ENCODE measurements around the gene BTNL8. TPM values are rescaled to one million over a fixed set of nuclear protein-coding genes. Genes with fewer than 3 reads are reported as not detected.

The BTNL8 gene
- total and polyA plus RNA-seq, 2 experiments from 2014 or later, result not detected

DNA sequence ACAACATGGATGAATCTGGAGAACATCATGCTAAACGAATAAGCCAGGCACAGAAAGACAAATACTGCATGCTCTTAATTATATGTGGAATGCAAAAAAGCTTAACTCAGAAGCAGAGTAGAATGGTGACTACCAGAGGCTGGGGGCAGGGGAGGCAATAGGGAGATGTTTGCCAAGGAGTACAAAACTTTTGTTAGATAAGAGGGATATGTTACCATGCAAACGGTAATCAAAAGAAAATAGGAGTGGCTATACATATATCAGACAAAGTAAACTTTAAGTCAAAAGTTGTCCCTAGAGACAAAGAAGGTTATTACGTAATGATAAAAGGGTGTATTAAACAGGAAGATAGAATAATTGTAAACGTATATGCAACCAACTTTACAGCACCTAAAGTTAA is 71.9 kb downstream of the BTNL8 start:
- no peaks in the 10 kb centered on the region for H3K79me2 ChIP-seq (ENCODE audit: insufficient read depth)
- H4K20me1 ChIP-seq (ENCODE audit: insufficient read depth), result no peaks in the 10 kb centered on the region
- H3K9me3 ChIP-seq (ENCODE audit: low read depth), result no peaks in the 10 kb centered on the region
- no CpG with 5 or more reads among the region's 4 CpGs for WGBS, 2 experiments (ENCODE audit: low coverage in 1 of 2, low lambda C conversion rate in 2 of 2, missing lambda C conversion rate in 2 of 2)
- H3K9me2 ChIP-seq (ENCODE audit: insufficient read depth), result no peaks in the 10 kb centered on the region
- no peaks in the 10 kb centered on the region for H3K27me3 ChIP-seq (replicated peaks; ENCODE audit: insufficient read depth)
- no peaks in the 10 kb centered on the region for H3K36me3 ChIP-seq (ENCODE audit: low read depth)
- in situ Hi-C loops (cut with MboI), result no loop called here
- no peak overlapping the region for H2AFZ ChIP-seq
- no peak overlapping the region for H3K27ac ChIP-seq
- H3K4me1 ChIP-seq (ENCODE audit: insufficient read depth), result no peaks in the 10 kb centered on the region
- no peak overlapping the region for H3K9ac ChIP-seq
- no peak overlapping the region for H3K4me3 ChIP-seq
- no peak for DNase-seq
- H3F3A ChIP-seq (ENCODE audit: insufficient read depth), result no peaks in the 10 kb centered on the region
- TF ChIP-seq EZH2phosphoT487 (IDR thresholded peaks at IDR 0.05; ENCODE audit: insufficient read depth, low read depth) (no peak), EZH2 (IDR thresholded peaks at IDR 0.05; ENCODE audit: insufficient read depth, poor library complexity, severe bottlenecking) (no peak)
- H3K4me2 ChIP-seq (ENCODE audit: unreplicated experiment), result no peak overlapping the region

DNA sequence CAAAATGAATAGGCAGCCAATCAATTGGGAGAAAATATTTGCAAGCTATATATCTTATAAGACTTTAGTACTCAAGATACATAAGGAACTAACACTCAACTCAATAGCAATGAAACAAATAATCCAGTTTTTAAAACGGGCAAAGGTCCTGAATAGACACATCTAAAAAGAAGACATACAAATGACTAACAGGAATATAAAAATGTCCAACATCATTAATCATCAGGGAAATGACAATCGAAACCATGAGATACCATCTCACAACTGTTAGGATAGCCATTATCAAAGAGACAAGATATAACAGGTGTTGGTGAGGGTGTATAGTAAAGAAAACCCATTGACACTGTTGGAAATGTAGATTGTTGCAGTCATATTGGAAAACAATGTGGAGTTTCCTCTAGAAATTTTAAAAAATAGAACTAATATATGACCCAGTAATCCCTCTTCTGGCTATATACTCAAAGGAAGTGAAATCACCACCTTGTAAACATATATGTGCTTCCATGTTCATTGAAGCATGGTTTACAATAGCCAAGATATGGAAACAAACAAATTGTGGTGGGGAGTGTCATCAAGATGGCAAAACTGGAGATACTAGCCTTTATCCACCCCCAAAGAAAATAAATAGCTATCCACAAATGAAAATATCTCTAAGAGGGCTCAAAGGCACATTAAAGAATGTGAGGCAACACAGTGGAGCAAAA is 75.8 kb downstream of the BTNL8 start:
- H4K20me1 ChIP-seq (ENCODE audit: insufficient read depth), result no peaks in the 10 kb centered on the region

DNA sequence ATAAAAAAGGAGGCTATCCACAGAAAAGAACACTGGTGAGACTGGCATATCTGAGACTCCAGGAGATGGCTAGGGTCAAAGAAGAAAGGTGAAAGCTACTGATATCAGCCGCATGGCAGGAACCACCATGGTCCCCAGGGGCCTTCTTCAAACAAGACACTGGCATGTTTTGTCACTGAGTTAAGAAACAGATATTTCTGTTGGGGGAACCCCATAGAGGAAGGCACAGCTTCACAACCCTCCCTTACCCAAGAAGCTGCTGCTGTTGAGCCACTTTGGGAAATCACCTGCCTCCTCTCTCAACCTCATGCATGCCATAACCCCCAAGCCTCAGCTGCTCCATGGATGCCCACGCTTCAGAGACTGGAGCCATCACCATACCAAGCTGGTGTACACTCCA is 76.4 kb downstream of the BTNL8 start:
- Histone ChIP-seq H3K27ac (no peak overlapping the region), H3K4me3 (no peak overlapping the region), H3K9me2 (ENCODE audit: insufficient read depth) (no peaks in the 10 kb centered on the region), H3K9me3 (ENCODE audit: low read depth) (no peaks in the 10 kb centered on the region), H3K4me2 (ENCODE audit: unreplicated experiment) (no peak overlapping the region), H4K20me1 (ENCODE audit: insufficient read depth) (no peaks in the 10 kb centered on the region), H2AFZ (no peak overlapping the region), H3K36me3 (ENCODE audit: low read depth) (no peaks in the 10 kb centered on the region), H3K4me1 (ENCODE audit: insufficient read depth) (no peaks in the 10 kb centered on the region), H3K27me3 (replicated peaks; ENCODE audit: insufficient read depth) (no peaks in the 10 kb centered on the region), H3K9ac (no peak overlapping the region), H3F3A (ENCODE audit: insufficient read depth) (no peaks in the 10 kb centered on the region), H3K79me2 (ENCODE audit: insufficient read depth) (no peaks in the 10 kb centered on the region)
- TF ChIP-seq EZH2 (IDR thresholded peaks at IDR 0.05; ENCODE audit: insufficient read depth, poor library complexity, severe bottlenecking) (no peak), EZH2phosphoT487 (IDR thresholded peaks at IDR 0.05; ENCODE audit: insufficient read depth, low read depth) (no peak)
- no peak for DNase-seq
- WGBS, 2 experiments (ENCODE audit: low coverage in 1 of 2, low lambda C conversion rate in 2 of 2, missing lambda C conversion rate in 2 of 2), result no CpG with 5 or more reads among the region's 2 CpGs
- in situ Hi-C loops (cut with MboI), result no loop called here

More for the DNA sequence above, 75.8 kb downstream of the BTNL8 start:
- H3K9ac ChIP-seq, result no peak overlapping the region
- H3K36me3 ChIP-seq (ENCODE audit: low read depth), result no peaks in the 10 kb centered on the region
- no peaks in the 10 kb centered on the region for H3K4me1 ChIP-seq (ENCODE audit: insufficient read depth)
- H3K27me3 ChIP-seq (replicated peaks; ENCODE audit: insufficient read depth), result no peaks in the 10 kb centered on the region
- H3K4me3 ChIP-seq, result no peak overlapping the region
- H3F3A ChIP-seq (ENCODE audit: insufficient read depth), result no peaks in the 10 kb centered on the region
- WGBS, 2 experiments (ENCODE audit: low coverage in 1 of 2, low lambda C conversion rate in 2 of 2, missing lambda C conversion rate in 2 of 2), result no CpG with 5 or more reads among the region's 2 CpGs
- H3K4me2 ChIP-seq (ENCODE audit: unreplicated experiment), result no peak overlapping the region
- no peak for DNase-seq
- no peaks in the 10 kb centered on the region for H3K9me2 ChIP-seq (ENCODE audit: insufficient read depth)
- in situ Hi-C loops (cut with MboI), result no loop called here
- H3K79me2 ChIP-seq (ENCODE audit: insufficient read depth), result no peaks in the 10 kb centered on the region
- H2AFZ ChIP-seq, result no peak overlapping the region
- TF ChIP-seq EZH2phosphoT487 (IDR thresholded peaks at IDR 0.05; ENCODE audit: insufficient read depth, low read depth) (no peak), EZH2 (IDR thresholded peaks at IDR 0.05; ENCODE audit: insufficient read depth, poor library complexity, severe bottlenecking) (no peak)
- H3K27ac ChIP-seq, result no peak overlapping the region
- no peaks in the 10 kb centered on the region for H3K9me3 ChIP-seq (ENCODE audit: low read depth)

- WGBS, 2 experiments (ENCODE audit: low coverage in 1 of 2, low lambda C conversion rate in 2 of 2, missing lambda C conversion rate in 2 of 2), result no CpG with 5 or more reads among the region's 6 CpGs
- H3K9me2 ChIP-seq (ENCODE audit: insufficient read depth), result no peaks in the 10 kb centered on the region
- no peaks in the 10 kb centered on the region for H3K27me3 ChIP-seq (replicated peaks; ENCODE audit: insufficient read depth)
- no peak overlapping the region for H3K27ac ChIP-seq
- no peak for TF ChIP-seq EZH2 (IDR thresholded peaks at IDR 0.05; ENCODE audit: insufficient read depth, poor library complexity, severe bottlenecking)
- TF ChIP-seq EZH2phosphoT487 (IDR thresholded peaks at IDR 0.05; ENCODE audit: insufficient read depth, low read depth), result no peak
- no peak for DNase-seq
- no peak overlapping the region for H3K4me2 ChIP-seq (ENCODE audit: unreplicated experiment)
- H3F3A ChIP-seq (ENCODE audit: insufficient read depth), result no peaks in the 10 kb centered on the region
- no peak overlapping the region for H3K4me3 ChIP-seq
- in situ Hi-C loops (cut with MboI), result no loop called here
- H3K4me1 ChIP-seq (ENCODE audit: insufficient read depth), result no peaks in the 10 kb centered on the region
- H3K79me2 ChIP-seq (ENCODE audit: insufficient read depth), result no peaks in the 10 kb centered on the region
- no peak overlapping the region for H2AFZ ChIP-seq
- no peaks in the 10 kb centered on the region for H4K20me1 ChIP-seq (ENCODE audit: insufficient read depth)
- no peaks in the 10 kb centered on the region for H3K36me3 ChIP-seq (ENCODE audit: low read depth)
- H3K9ac ChIP-seq, result no peak overlapping the region
- no peaks in the 10 kb centered on the region for H3K9me3 ChIP-seq (ENCODE audit: low read depth)
Measured at GRCh38 chr5:180976518-180976917, 77.6 kb downstream of the BTNL8 start.
